Measurements from ENCODE around the gene TBCD. TPM values are rescaled to one million over a fixed set of nuclear protein-coding genes. Genes with fewer than 3 reads are reported as not detected.

The TBCD gene
- total and polyA plus RNA-seq, 2 experiments from 2014 or later = 19.3 to 33.8 TPM

- no peaks in the 10 kb centered on the region for H4K20me1 ChIP-seq (ENCODE audit: insufficient read depth)
- DNase-seq = no peak
- H3K4me1 ChIP-seq (ENCODE audit: insufficient read depth) = no peaks in the 10 kb centered on the region
Observed at GRCh38 chr17:82956146-82956725, 204.4 kb downstream of the TBCD start.

GRCh38 chr17:82956726-82957468 is 205.0 kb downstream of the TBCD start:
- Histone ChIP-seq H3F3A (ENCODE audit: insufficient read depth) (no peaks in the 10 kb centered on the region), H3K79me2 (ENCODE audit: insufficient read depth) (no peaks in the 10 kb centered on the region), H3K36me3 (ENCODE audit: low read depth) (no peaks in the 10 kb centered on the region), H3K9me2 (ENCODE audit: insufficient read depth) (no peaks in the 10 kb centered on the region), H3K4me2 (ENCODE audit: unreplicated experiment) (no peak overlapping the region), H3K4me1 (ENCODE audit: insufficient read depth) (no peaks in the 10 kb centered on the region), H3K4me3 (no peak overlapping the region), H3K27me3 (replicated peaks; ENCODE audit: insufficient read depth) (no peaks in the 10 kb centered on the region), H3K27ac (no peak overlapping the region), H2AFZ (no peak overlapping the region), H3K9me3 (ENCODE audit: low read depth) (no peaks in the 10 kb centered on the region), H4K20me1 (ENCODE audit: insufficient read depth) (no peaks in the 10 kb centered on the region), H3K9ac (no peak overlapping the region)
- no peak for TF ChIP-seq EZH2 (IDR thresholded peaks at IDR 0.05; ENCODE audit: insufficient read depth, poor library complexity, severe bottlenecking)
- TF ChIP-seq EZH2phosphoT487 (IDR thresholded peaks at IDR 0.05; ENCODE audit: insufficient read depth, low read depth) = no peak
- 97 to 98% methylated on average over 32 of the region's 33 CpGs for WGBS, 2 experiments (ENCODE audit: low coverage in 1 of 2, low lambda C conversion rate in 2 of 2, missing lambda C conversion rate in 2 of 2)
- no peak for DNase-seq
- in situ Hi-C loops (cut with MboI) = no loop called here

More at GRCh38 chr17:82956146-82956725, 204.4 kb downstream of the TBCD start:
- in situ Hi-C loops (cut with MboI) = no loop called here
- no peak for TF ChIP-seq EZH2 (IDR thresholded peaks at IDR 0.05; ENCODE audit: insufficient read depth, poor library complexity, severe bottlenecking)
- Histone ChIP-seq H3K4me2 (ENCODE audit: unreplicated experiment) (no peak overlapping the region), H3K9me3 (ENCODE audit: low read depth) (no peaks in the 10 kb centered on the region), H2AFZ (no peak overlapping the region), H3K27me3 (replicated peaks; ENCODE audit: insufficient read depth) (no peaks in the 10 kb centered on the region), H3F3A (ENCODE audit: insufficient read depth) (no peaks in the 10 kb centered on the region), H3K79me2 (ENCODE audit: insufficient read depth) (no peaks in the 10 kb centered on the region), H3K36me3 (ENCODE audit: low read depth) (no peaks in the 10 kb centered on the region), H3K9me2 (ENCODE audit: insufficient read depth) (no peaks in the 10 kb centered on the region), H3K27ac (no peak overlapping the region), H3K4me3 (no peak overlapping the region), H3K9ac (no peak overlapping the region)
- 97% methylated on average over 18 of the region's 18 CpGs for WGBS, 2 experiments (ENCODE audit: low coverage in 1 of 2, low lambda C conversion rate in 2 of 2, missing lambda C conversion rate in 2 of 2)

GRCh38 chr17:82957469-82957795 is 205.6 kb downstream of the TBCD start:
- in situ Hi-C loops (cut with MboI) = no loop called here
- H3K4me3 ChIP-seq = no peak overlapping the region
- 91 to 93% methylated on average over 8 of the region's 8 CpGs for WGBS, 2 experiments (ENCODE audit: low coverage in 1 of 2, low lambda C conversion rate in 2 of 2, missing lambda C conversion rate in 2 of 2)
- no peaks in the 10 kb centered on the region for H3K79me2 ChIP-seq (ENCODE audit: insufficient read depth)
- no peaks in the 10 kb centered on the region for H3K9me3 ChIP-seq (ENCODE audit: low read depth)
- no peaks in the 10 kb centered on the region for H3K27me3 ChIP-seq (replicated peaks; ENCODE audit: insufficient read depth)
- H2AFZ ChIP-seq = no peak overlapping the region
- no peak for TF ChIP-seq EZH2phosphoT487 (IDR thresholded peaks at IDR 0.05; ENCODE audit: insufficient read depth, low read depth)
- TF ChIP-seq EZH2 (IDR thresholded peaks at IDR 0.05; ENCODE audit: insufficient read depth, poor library complexity, severe bottlenecking) = no peak
- no peak overlapping the region for H3K4me2 ChIP-seq (ENCODE audit: unreplicated experiment)
- H3K9ac ChIP-seq = no peak overlapping the region
- H3K4me1 ChIP-seq (ENCODE audit: insufficient read depth) = no peaks in the 10 kb centered on the region
- H3K27ac ChIP-seq = no peak overlapping the region
- H4K20me1 ChIP-seq (ENCODE audit: insufficient read depth) = no peaks in the 10 kb centered on the region
- no peaks in the 10 kb centered on the region for H3K9me2 ChIP-seq (ENCODE audit: insufficient read depth)
- H3F3A ChIP-seq (ENCODE audit: insufficient read depth) = no peaks in the 10 kb centered on the region
- no peaks in the 10 kb centered on the region for H3K36me3 ChIP-seq (ENCODE audit: low read depth)
- DNase-seq = no peak

GRCh38 chr17:82957961-82958561 is 206.2 kb downstream of the TBCD start:
- H3K9me3 ChIP-seq (ENCODE audit: low read depth) = no peaks in the 10 kb centered on the region
- no peak for TF ChIP-seq EZH2phosphoT487 (IDR thresholded peaks at IDR 0.05; ENCODE audit: insufficient read depth, low read depth)
- TF ChIP-seq EZH2 (IDR thresholded peaks at IDR 0.05; ENCODE audit: insufficient read depth, poor library complexity, severe bottlenecking) = no peak
- WGBS, 2 experiments (ENCODE audit: low coverage in 1 of 2, low lambda C conversion rate in 2 of 2, missing lambda C conversion rate in 2 of 2) = 88 to 92% methylated on average over 22 to 30 of the region's 30 CpGs

More at GRCh38 chr17:82957961-82958561, 206.2 kb downstream of the TBCD start:
- no peaks in the 10 kb centered on the region for H3K9me2 ChIP-seq (ENCODE audit: insufficient read depth)
- in situ Hi-C loops (cut with MboI) = no loop called here
- H2AFZ ChIP-seq = no peak overlapping the region
- H3K27ac ChIP-seq = no peak overlapping the region
- H3K4me3 ChIP-seq = no peak overlapping the region
- no peak overlapping the region for H3K9ac ChIP-seq
- no peaks in the 10 kb centered on the region for H3F3A ChIP-seq (ENCODE audit: insufficient read depth)
- H3K4me2 ChIP-seq (ENCODE audit: unreplicated experiment) = no peak overlapping the region
- H3K79me2 ChIP-seq (ENCODE audit: insufficient read depth) = no peaks in the 10 kb centered on the region
- DNase-seq = no peak
- H4K20me1 ChIP-seq (ENCODE audit: insufficient read depth) = no peaks in the 10 kb centered on the region
- H3K27me3 ChIP-seq (replicated peaks; ENCODE audit: insufficient read depth) = no peaks in the 10 kb centered on the region
- no peaks in the 10 kb centered on the region for H3K36me3 ChIP-seq (ENCODE audit: low read depth)
- H3K4me1 ChIP-seq (ENCODE audit: insufficient read depth) = no peaks in the 10 kb centered on the region
